ENCODE results near the gene DAPL1. TPM values are rescaled to one million over a fixed set of nuclear protein-coding genes. Genes with fewer than 3 reads are reported as not detected.

Gene DAPL1
- total RNA-seq: 1 to 10 TPM; 2.6 to 7.3 (median 4.3) TPM
- polyA plus RNA-seq: 10 to 100 TPM; 25.5 to 47.3 TPM

- Histone ChIP-seq H3K27ac (no peak within 1 kb of the TSS), H3K9me3 (no peaks in the 10 kb centered on the region), H3K4me3 (peak within 1 kb of the TSS in 2 of 4 donors; percentile 28 to 35), H3K27me3 (no peaks in the 10 kb centered on the region), H3K36me3 (no peaks in the 10 kb centered on the region), H3K4me1 (no peaks in the 10 kb centered on the region)
- intact Hi-C loops (cut with DNase I): no loop called here
- ATAC-seq (peak; percentile 86 to 96 (median 92)), FAIRE-seq (no peak), DNase-seq (peak; percentile 25 to 77 (median 62))
- TF ChIP-seq CTCF (IDR thresholded peaks at IDR 0.05): no peak
- WGBS, 2 donors: 9% methylated on average over 10 of the region's 10 CpGs
Measured at GRCh38 chr2:158795195-158795924, at the start of gene DAPL1. TSS of gene DAPL1 (plus strand) at chr2:158795317. CDS start at chr2:158795373, 56 bp downstream.

GRCh38 chr2:158745866-158746382, 49.2 kb upstream of the DAPL1 start:
- WGBS, 2 donors: 27 to 28% methylated on average over 7 of the region's 7 CpGs
- FAIRE-seq: no peak
- intact Hi-C loops (cut with DNase I): loop anchor here in 2 of 3 donors (5.0 to 10.0 kb wide), 2 partner anchors 561 to 719 kb away; no protein-coding TSS in a partner anchor

GRCh38 chr2:158746488-158746887, 48.6 kb upstream of the DAPL1 start:
- H3K27me3 ChIP-seq: no peaks in the 10 kb centered on the region
- FAIRE-seq (no peak), DNase-seq (no peak), ATAC-seq (no peak)
- no peaks in the 10 kb centered on the region for H3K4me1 ChIP-seq
- intact Hi-C loops (cut with DNase I): loop anchor here in 2 of 3 donors (5.0 to 10.0 kb wide), 2 partner anchors 562 to 719 kb away; no protein-coding TSS in a partner anchor
- no peak overlapping the region for H3K27ac ChIP-seq
- TF ChIP-seq CTCF (IDR thresholded peaks at IDR 0.05): no peak
- WGBS, 2 donors: 36 to 46% methylated on average over 6 of the region's 6 CpGs
- no peaks in the 10 kb centered on the region for H3K9me3 ChIP-seq
- H3K36me3 ChIP-seq: no peaks in the 10 kb centered on the region
- no peak overlapping the region for H3K4me3 ChIP-seq

More at GRCh38 chr2:158745866-158746382, 49.2 kb upstream of the DAPL1 start:
- Histone ChIP-seq H3K36me3 (no peaks in the 10 kb centered on the region), H3K4me3 (no peak overlapping the region), H3K9me3 (no peaks in the 10 kb centered on the region), H3K4me1 (no peaks in the 10 kb centered on the region), H3K27ac (no peak overlapping the region), H3K27me3 (no peaks in the 10 kb centered on the region)
- ATAC-seq: peak in 1 of 4 donors; percentile 19
- TF ChIP-seq CTCF (IDR thresholded peaks at IDR 0.05): no peak
- no peak for DNase-seq

GRCh38 chr2:158747281-158747680, 47.8 kb upstream of the DAPL1 start:
- intact Hi-C loops (cut with DNase I): loop anchor here in 2 of 3 donors (5.0 to 10.0 kb wide), 2 partner anchors 562 to 720 kb away; no protein-coding TSS in a partner anchor
- Histone ChIP-seq H3K4me3 (no peak overlapping the region), H3K4me1 (no peaks in the 10 kb centered on the region), H3K36me3 (no peaks in the 10 kb centered on the region), H3K27ac (no peak overlapping the region), H3K27me3 (no peaks in the 10 kb centered on the region), H3K9me3 (no peaks in the 10 kb centered on the region)
- no peak for ATAC-seq
- no peak for FAIRE-seq
- 40 to 52% methylated on average over 2 of the region's 2 CpGs for WGBS, 2 donors
- DNase-seq: no peak
- TF ChIP-seq CTCF (IDR thresholded peaks at IDR 0.05): no peak

Data from pancreas (tissue), 10 donors.